ENCODE results near the gene C1orf105. TPM values are rescaled to one million over a fixed set of nuclear protein-coding genes. Genes with fewer than 3 reads are reported as not detected.
"Not testable (repeated sequence)": the region's sequence is repeated elsewhere in the genome, so short reads cannot be mapped to it uniquely, and the experiment has no call there.

The C1orf105 gene
- total RNA-seq, 4 donors from 2014 or later: not detected

DNA sequence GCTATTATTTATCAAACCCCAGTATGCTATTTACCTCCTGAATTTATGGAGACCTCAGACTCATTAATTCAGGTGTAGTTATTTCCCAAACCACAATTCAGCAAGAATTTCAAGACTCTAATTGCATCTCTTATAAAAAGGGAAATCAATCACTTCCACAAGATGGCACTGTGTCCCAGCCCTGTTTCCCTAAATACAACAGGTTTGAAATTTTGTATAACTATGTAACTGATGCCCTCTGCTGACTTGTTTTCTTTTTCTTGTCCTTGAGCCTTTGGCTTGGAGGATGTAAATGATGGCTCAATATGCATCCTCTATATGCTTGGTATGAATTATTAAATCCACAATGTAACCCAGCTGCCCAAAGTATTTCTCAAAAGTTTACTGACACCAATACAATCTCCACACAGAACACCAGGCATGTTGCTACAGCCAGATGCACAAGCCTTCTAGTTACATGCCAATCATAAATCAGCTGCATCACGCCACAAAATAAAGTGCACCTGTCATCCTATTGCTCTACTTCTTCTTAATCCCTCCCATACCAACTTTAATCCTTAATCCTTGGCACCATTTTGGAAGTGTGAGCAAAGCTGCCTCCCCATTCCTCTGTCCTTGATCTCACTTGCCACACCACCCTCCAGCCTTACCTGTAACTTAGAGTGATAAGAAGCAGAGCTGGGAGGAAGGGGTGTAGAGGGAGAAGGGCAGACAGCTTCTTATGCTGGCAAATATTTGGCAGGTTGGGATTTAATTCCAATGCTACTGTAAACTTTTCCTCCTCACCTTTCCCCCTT, 9.0 kb downstream of the C1orf105 start:
- TF ChIP-seq, protein P1, sequence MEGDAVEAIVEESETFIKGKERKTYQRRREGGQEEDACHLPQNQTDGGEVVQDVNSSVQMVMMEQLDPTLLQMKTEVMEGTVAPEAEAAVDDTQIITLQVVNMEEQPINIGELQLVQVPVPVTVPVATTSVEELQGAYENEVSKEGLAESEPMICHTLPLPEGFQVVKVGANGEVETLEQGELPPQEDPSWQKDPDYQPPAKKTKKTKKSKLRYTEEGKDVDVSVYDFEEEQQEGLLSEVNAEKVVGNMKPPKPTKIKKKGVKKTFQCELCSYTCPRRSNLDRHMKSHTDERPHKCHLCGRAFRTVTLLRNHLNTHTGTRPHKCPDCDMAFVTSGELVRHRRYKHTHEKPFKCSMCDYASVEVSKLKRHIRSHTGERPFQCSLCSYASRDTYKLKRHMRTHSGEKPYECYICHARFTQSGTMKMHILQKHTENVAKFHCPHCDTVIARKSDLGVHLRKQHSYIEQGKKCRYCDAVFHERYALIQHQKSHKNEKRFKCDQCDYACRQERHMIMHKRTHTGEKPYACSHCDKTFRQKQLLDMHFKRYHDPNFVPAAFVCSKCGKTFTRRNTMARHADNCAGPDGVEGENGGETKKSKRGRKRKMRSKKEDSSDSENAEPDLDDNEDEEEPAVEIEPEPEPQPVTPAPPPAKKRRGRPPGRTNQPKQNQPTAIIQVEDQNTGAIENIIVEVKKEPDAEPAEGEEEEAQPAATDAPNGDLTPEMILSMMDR (IDR thresholded peaks at IDR 0.05): peak; percentile 60 to 75 (median 64)
- no peak for TF ChIP-seq POLR2A (IDR thresholded peaks at IDR 0.05)
- Histone ChIP-seq H3K36me3 (no peaks in the 10 kb centered on the region), H3K4me3 (no peak overlapping the region), H3K27me3 (no peaks in the 10 kb centered on the region), H3K4me1 (peaks cover 0 to 16% (median 4%) of the 10 kb centered on the region in 4 donors), H3K9me3 (no peaks in the 10 kb centered on the region), H3K27ac (no peak overlapping the region)
- in situ Hi-C loops (cut with MboI; ENCODE audit: low pct_ligation_motif_present in 1 of 4, low pct_unique_long_range_greater_than_20kb in 1 of 4, low sequenced_read_pairs in 3 of 4) (loop anchor here in 1 of 4 donors (25.0 kb wide), 2 partner anchors 417 to 642 kb away; partner anchors contain the start of gene METTL13), intact Hi-C loops (cut with DNase I; ENCODE audit: low total_unique reads) (no loop called here)
- 79 to 86% methylated on average over 1 of the region's 1 CpG for WGBS, 2 donors (ENCODE audit: low coverage in 1 of 2)
- DNase-seq: peak; percentile 31

DNA sequence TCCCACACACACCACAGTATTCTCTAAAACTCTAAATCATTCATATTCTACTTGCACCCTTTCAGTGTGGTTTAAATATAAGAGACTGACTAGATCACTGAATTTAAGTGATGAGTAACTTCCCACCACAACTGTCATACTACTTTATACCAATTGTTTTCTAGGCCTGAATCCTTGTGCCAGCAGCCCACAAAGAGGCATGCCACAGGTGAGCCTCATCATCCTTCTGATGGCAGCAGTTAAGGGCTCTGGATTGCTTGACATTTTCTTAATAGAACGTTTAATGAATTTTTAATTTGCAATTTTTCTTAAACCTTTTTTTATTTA, 9.6 kb downstream of the C1orf105 start:
- WGBS, 2 donors (ENCODE audit: low coverage in 1 of 2): 83 to 91% methylated on average over 1 of the region's 1 CpG
- Histone ChIP-seq H3K4me1 (peaks cover 0 to 16% (median 4%) of the 10 kb centered on the region in 4 donors), H3K36me3 (no peaks in the 10 kb centered on the region), H3K4me3 (no peak overlapping the region), H3K27ac (no peak overlapping the region), H3K27me3 (no peaks in the 10 kb centered on the region), H3K9me3 (no peaks in the 10 kb centered on the region)
- TF ChIP-seq POLR2A (IDR thresholded peaks at IDR 0.05) (no peak), EP300 (IDR thresholded peaks at IDR 0.05; ENCODE audit: low read depth) (no peak), POLR2AphosphoS5 (IDR thresholded peaks at IDR 0.05) (no peak)
- TF ChIP-seq, protein P1 (IDR thresholded peaks at IDR 0.05): no peak
- intact Hi-C loops (cut with DNase I; ENCODE audit: low total_unique reads): no loop called here
- DNase-seq: no peak
- in situ Hi-C loops (cut with MboI; ENCODE audit: low pct_ligation_motif_present in 1 of 4, low pct_unique_long_range_greater_than_20kb in 1 of 4, low sequenced_read_pairs in 3 of 4): loop anchor here in 1 of 4 donors (25.0 kb wide), 2 partner anchors 418 to 643 kb away; partner anchors contain the start of gene METTL13

DNA sequence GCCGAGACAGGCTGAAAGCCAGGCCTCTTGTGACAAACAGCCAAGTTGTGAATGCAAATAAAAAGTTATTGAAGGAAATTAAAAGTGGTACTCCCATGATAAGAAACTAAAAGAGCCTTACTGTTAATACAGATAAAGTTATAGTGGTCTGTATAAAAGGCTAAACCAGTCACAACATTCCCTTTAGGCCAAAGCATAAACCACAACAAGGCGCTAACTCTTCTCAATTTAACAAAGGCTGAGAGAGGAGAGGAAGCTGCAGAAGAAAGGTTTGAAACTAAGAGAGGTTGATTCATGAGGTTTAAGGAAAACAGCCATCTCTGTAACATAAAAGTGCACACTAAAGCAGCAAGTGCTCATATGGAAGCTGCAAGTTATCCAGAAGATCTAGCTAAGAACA, 10.7 kb downstream of the C1orf105 start:
- Histone ChIP-seq H3K36me3 (no peaks in the 10 kb centered on the region), H3K27me3 (no peaks in the 10 kb centered on the region), H3K27ac (peak overlapping the region in 3 of 4 donors; percentile 53 to 70 (median 69)), H3K4me1 (peaks cover 0 to 16% (median 4%) of the 10 kb centered on the region in 4 donors), H3K9me3 (no peaks in the 10 kb centered on the region), H3K4me3 (no peak overlapping the region)
- TF ChIP-seq, protein P1 (IDR thresholded peaks at IDR 0.05): no peak
- TF ChIP-seq POLR2AphosphoS5 (IDR thresholded peaks at IDR 0.05) (no peak), POLR2A (IDR thresholded peaks at IDR 0.05) (no peak), EP300 (IDR thresholded peaks at IDR 0.05; ENCODE audit: low read depth) (no peak)
- in situ Hi-C loops (cut with MboI; ENCODE audit: low pct_ligation_motif_present in 1 of 4, low pct_unique_long_range_greater_than_20kb in 1 of 4, low sequenced_read_pairs in 3 of 4): loop anchor here in 1 of 4 donors (25.0 kb wide), 2 partner anchors 419 to 644 kb away; partner anchors contain the start of gene METTL13
- no peak for DNase-seq
- intact Hi-C loops (cut with DNase I; ENCODE audit: low total_unique reads): no loop called here
- WGBS, 2 donors (ENCODE audit: low coverage in 1 of 2): 68 to 88% methylated on average over 2 of the region's 2 CpGs

DNA sequence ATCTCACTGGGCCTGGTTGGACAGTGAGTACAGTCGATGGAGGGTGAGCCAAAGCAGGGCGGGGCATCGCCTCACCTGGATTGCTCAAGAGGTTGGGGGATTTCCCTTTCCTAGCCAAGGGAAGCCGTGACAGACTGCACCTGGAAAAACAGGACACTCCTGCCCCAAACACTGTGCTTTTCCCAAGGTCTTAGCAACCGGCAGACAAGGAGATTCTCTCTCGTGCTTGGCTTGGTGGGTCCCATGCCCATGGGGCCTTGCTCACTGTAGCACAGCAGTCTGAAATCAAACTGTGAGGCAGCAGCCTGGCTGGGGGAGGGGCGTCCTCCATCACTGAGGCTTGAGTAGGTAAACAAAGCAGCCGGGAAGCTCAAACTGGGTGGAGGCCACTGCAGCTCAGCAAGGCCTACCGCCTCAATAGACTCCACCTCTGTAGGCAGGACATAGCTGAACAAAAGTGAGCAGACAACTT, 11.3 kb downstream of the C1orf105 start:
- no peaks in the 10 kb centered on the region for H3K27me3 ChIP-seq
- H3K4me3 ChIP-seq: no peak overlapping the region
- peak overlapping the region; percentile 45 to 70 (median 61) for H3K27ac ChIP-seq
- intact Hi-C loops (cut with DNase I; ENCODE audit: low total_unique reads) (no loop called here), in situ Hi-C loops (cut with MboI; ENCODE audit: low pct_ligation_motif_present in 1 of 4, low pct_unique_long_range_greater_than_20kb in 1 of 4, low sequenced_read_pairs in 3 of 4) (loop anchor here in 1 of 4 donors (25.0 kb wide), 2 partner anchors 419 to 644 kb away; partner anchors contain the start of gene METTL13)
- peak; percentile 75 for DNase-seq
- no peaks in the 10 kb centered on the region for H3K9me3 ChIP-seq
- H3K4me1 ChIP-seq: peaks cover 0 to 16% (median 4%) of the 10 kb centered on the region in 4 donors
- TF ChIP-seq, protein P1 (IDR thresholded peaks at IDR 0.05): no peak
- no peak for TF ChIP-seq EP300 (IDR thresholded peaks at IDR 0.05; ENCODE audit: low read depth)
- no peak for TF ChIP-seq POLR2AphosphoS5 (IDR thresholded peaks at IDR 0.05)
- TF ChIP-seq POLR2A (IDR thresholded peaks at IDR 0.05): no peak
- H3K36me3 ChIP-seq: no peaks in the 10 kb centered on the region
- WGBS, 2 donors (ENCODE audit: low coverage in 1 of 2): 50 to 56% methylated on average over 1 to 9 of the region's 9 CpGs

DNA sequence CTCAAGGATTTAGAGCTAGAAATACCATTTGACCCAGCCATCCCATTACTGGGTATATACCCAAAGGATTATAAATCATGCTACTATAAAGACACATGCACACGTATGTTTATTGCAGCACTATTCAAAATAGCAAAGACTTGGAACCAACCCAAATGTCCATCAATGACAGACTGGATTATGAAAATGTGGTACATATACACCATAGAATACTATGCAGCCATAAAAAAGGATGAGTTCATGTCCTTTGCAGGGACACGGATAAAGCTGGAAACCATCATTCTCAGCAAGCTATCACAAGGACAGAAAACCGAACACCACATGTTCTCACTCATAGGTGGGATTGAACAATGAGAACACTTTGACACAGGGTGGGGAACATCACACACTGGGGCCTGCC, 16.7 kb downstream of the C1orf105 start:
- H3K4me3 ChIP-seq; H3K27ac ChIP-seq; DNase-seq; H3K27me3 ChIP-seq; H3K4me1 ChIP-seq; H3K36me3 ChIP-seq; intact Hi-C loops (cut with DNase I; ENCODE audit: low total_unique reads); H3K9me3 ChIP-seq: not testable (repeated sequence)
- in situ Hi-C loops (cut with MboI; ENCODE audit: low pct_ligation_motif_present in 1 of 4, low pct_unique_long_range_greater_than_20kb in 1 of 4, low sequenced_read_pairs in 3 of 4): loop anchor here in 1 of 4 donors (25.0 kb wide), 2 partner anchors 425 to 650 kb away; partner anchors contain the start of gene METTL13
- WGBS, 2 donors (ENCODE audit: low coverage in 1 of 2): 86 to 90% methylated on average over 3 of the region's 3 CpGs

Data from transverse colon (tissue), 4 donors.